GM12873 (cell line): Measurements from ENCODE around the gene CMTM2.

Experiments used
- TF ChIP-seq, protein P1 (sequence below): IDR thresholded peaks from 2 replicates; pipeline ENCODE4 v1.5.1; 2012; ENCODE audit warnings: low read depth, mild to moderate bottlenecking, moderate library complexity, low read length, control low read depth; ENCODE audit not compliant: insufficient read depth; ENCODE audit errors: missing control alignments

Gene CMTM2, protein sequence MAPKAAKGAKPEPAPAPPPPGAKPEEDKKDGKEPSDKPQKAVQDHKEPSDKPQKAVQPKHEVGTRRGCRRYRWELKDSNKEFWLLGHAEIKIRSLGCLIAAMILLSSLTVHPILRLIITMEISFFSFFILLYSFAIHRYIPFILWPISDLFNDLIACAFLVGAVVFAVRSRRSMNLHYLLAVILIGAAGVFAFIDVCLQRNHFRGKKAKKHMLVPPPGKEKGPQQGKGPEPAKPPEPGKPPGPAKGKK

DNA sequence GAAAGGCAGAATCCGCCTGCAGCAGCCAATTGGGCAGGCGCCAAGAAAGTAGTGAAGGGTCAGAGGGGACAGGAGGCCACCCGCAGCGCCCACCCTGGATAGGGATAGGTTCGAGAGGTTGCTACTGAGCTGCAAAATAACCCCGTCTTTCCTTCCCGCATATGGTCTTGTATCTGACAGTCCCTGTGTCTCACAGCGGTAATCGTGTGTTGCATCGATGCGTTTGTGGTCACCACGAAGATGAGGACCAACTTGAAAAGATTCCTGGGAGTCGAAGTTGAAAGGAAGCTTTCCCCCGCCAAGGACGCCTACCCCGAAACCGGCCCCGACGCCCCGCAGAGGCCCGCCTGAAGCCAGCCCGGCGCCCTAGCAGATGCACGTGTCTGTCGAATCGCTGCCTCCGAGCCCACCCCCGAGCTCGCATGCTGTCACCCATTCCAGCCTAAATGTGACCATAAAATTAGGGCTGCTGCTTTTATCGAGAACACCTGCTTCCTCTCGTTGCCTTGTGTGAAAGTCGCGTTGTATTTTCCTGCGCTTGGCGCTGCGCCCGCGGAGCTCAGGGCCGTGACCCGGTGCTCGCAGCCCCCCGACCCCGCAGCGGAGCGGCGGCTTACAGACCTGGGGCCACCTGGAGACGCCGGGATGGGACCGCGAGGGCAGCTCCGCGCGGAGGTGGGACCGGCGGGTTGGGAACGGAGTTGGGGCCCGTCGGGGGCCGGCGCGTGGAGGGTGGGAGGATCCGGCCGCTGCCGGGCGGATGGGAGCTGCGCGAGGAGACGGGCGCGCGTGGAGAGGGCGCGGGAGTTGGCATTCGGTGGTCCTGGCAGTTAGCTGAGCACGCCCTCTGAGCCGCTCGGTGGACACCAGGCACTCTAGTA is at the start of gene CMTM2:
CMTM2 (plus strand) TSS at position 813 of the 881 bp plus-strand sequence. CDS start 145 bp downstream, outside the sequence.
- TF ChIP-seq, protein P1, sequence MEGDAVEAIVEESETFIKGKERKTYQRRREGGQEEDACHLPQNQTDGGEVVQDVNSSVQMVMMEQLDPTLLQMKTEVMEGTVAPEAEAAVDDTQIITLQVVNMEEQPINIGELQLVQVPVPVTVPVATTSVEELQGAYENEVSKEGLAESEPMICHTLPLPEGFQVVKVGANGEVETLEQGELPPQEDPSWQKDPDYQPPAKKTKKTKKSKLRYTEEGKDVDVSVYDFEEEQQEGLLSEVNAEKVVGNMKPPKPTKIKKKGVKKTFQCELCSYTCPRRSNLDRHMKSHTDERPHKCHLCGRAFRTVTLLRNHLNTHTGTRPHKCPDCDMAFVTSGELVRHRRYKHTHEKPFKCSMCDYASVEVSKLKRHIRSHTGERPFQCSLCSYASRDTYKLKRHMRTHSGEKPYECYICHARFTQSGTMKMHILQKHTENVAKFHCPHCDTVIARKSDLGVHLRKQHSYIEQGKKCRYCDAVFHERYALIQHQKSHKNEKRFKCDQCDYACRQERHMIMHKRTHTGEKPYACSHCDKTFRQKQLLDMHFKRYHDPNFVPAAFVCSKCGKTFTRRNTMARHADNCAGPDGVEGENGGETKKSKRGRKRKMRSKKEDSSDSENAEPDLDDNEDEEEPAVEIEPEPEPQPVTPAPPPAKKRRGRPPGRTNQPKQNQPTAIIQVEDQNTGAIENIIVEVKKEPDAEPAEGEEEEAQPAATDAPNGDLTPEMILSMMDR, result no peak

DNA sequence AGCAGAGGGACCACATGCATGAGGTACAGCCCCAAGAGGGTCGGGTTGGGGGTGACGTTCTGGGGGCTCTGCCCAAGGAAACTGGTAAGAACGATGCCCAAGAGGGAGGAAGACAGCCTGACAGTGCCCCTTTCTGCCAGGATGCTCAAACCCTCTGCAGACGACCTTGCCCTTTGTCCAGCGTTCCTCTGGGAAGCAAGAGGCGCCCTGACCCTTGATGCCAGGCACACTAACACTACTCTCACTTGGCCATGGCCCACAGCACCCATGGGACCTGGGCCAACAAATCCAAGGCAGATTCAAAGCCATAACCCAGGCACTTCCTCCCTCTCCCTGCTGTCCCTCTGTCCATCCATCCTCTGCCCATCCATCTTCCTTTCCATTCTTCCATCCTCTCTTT is 49.8 kb upstream of the CMTM2 start:
- TF ChIP-seq, protein P1, result no peak

DNA sequence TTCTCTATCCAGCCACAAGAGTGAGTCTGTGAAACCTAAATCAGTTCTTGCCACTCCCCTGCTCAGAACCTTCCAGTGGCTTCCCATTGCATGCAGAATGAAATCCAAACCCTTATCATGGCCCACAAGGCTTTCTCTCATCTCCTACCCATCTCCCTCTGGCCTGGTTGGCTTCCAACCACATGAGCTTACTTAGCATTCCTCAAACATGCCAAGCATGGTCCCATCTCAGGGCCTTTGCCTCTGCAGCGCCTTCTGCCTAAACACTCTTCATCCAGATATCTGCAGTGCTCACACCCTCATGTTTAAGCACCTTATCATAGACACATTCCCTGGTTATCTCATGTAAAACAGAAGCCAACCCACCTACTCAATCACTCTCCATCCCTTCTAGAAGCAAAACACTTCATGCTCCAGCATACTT is 44.9 kb upstream of the CMTM2 start:
- TF ChIP-seq, protein P1, result no peak

- TF ChIP-seq, protein P1, result no peak
These were observed 42.7 kb upstream of the CMTM2 start for GRCh38 chr16:66536525-66536924.

GRCh38 chr16:66537236-66537635 is 42.0 kb upstream of the CMTM2 start:
- TF ChIP-seq, protein P1, result no peak

GRCh38 chr16:66538910-66539309 is 40.4 kb upstream of the CMTM2 start:
- TF ChIP-seq, protein P1, result no peak
